Fibroblast of pulmonary artery (primary cell): Measurements from ENCODE around the gene TRIM15.

ENCODE experiments used
- DNase-seq: peaks from one replicate; pipeline ENCODE4 v3.0.0-alpha.2; 2010; ENCODE audit warnings: low read depth
- H3K4me3 ChIP-seq: replicated peaks from 2 replicates; pipeline ENCODE4 v1.5.1; 2011; ENCODE audit warnings: low read depth, mild to moderate bottlenecking, control low read depth, low read length, moderate library complexity
- TF ChIP-seq, protein P1 (sequence below): IDR thresholded peaks from 2 replicates; pipeline ENCODE4 v1.5.1; 2011; ENCODE audit warnings: mild to moderate bottlenecking, control low read depth, low read length, inconsistent platforms; ENCODE audit errors: missing control alignments

The TRIM15 gene

GRCh38 chr6:30129265-30130178 is 33.8 kb upstream of the TRIM15 start:
- TF ChIP-seq, protein P1, sequence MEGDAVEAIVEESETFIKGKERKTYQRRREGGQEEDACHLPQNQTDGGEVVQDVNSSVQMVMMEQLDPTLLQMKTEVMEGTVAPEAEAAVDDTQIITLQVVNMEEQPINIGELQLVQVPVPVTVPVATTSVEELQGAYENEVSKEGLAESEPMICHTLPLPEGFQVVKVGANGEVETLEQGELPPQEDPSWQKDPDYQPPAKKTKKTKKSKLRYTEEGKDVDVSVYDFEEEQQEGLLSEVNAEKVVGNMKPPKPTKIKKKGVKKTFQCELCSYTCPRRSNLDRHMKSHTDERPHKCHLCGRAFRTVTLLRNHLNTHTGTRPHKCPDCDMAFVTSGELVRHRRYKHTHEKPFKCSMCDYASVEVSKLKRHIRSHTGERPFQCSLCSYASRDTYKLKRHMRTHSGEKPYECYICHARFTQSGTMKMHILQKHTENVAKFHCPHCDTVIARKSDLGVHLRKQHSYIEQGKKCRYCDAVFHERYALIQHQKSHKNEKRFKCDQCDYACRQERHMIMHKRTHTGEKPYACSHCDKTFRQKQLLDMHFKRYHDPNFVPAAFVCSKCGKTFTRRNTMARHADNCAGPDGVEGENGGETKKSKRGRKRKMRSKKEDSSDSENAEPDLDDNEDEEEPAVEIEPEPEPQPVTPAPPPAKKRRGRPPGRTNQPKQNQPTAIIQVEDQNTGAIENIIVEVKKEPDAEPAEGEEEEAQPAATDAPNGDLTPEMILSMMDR, result no peak
- DNase-seq, result no peak
- no peak overlapping the region for H3K4me3 ChIP-seq

DNA sequence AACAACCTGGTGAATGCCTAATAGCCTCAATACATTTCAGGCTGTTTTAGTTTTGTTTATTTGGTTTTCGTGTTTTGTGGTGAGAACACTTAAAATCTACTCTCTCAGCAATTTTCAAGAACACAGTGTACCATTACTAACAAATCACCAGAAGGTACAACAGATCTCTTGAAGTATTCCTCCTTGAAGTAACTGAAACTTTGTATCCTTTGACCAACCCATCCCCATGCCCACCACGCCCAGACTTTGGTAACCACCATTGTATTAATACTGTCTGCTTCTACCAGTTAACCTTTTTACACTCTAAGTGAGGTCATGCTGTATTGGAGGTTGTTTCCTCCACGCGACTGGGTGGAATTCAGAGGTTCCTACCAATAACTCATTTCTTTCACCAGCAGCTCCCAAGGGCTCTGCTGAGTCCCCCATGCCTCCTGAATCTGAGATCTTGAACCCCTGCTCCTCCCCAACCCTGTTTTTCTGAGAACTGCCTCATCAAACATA is 33.1 kb upstream of the TRIM15 start:
- DNase-seq, result no peak
- no peak overlapping the region for H3K4me3 ChIP-seq
- TF ChIP-seq, protein P1, result no peak

- TF ChIP-seq, protein P1, result peak; percentile 100
- no peak overlapping the region for H3K4me3 ChIP-seq
- peak; percentile 88 for DNase-seq
These were observed 32.2 kb upstream of the TRIM15 start for GRCh38 chr6:30130887-30131862.

- no peak overlapping the region for H3K4me3 ChIP-seq
- TF ChIP-seq, protein P1, result no peak
- DNase-seq, result no peak
These were observed 31.3 kb upstream of the TRIM15 start for GRCh38 chr6:30131947-30132497.

- no peak for DNase-seq
These were observed 28.2 kb upstream of the TRIM15 start for GRCh38 chr6:30135147-30135546.

DNA sequence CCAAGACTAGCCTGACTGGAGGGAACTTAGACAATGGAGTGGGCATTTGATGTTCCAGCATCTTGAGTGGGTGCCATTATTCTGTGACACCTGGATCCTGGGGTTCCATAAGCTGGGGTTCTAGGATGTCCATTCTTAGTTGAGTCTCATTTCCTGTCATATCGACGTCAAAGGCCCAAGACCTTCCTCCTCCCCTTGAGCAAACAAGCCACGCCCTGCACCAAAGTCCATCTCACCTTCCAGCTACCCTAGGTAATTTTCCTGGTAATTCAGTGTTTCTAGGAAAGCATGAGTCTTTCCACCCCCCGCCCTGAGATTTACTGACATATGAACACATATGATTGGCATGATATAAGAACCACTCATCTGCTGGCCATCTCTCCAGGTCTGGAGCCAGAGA is 27.6 kb upstream of the TRIM15 start, which contains the start of gene TRIM40:
Gene TRIM40, plus strand, starts transcription at position 384 of the 400 bp plus-strand sequence. CDS start 897 bp downstream, outside the sequence.
- no peak for DNase-seq
- TF ChIP-seq, protein P1, result no peak
- H3K4me3 ChIP-seq, result no peak within 1 kb of the TSS

More at GRCh38 chr6:30135147-30135546, 28.2 kb upstream of the TRIM15 start:
- TF ChIP-seq, protein P1, result no peak
- H3K4me3 ChIP-seq, result no peak overlapping the region
